GM12864 (cell line): ENCODE results near the gene RAPGEF2.

ENCODE experiments used
- DNase-seq: peaks from one replicate; pipeline ENCODE4 v3.0.0-alpha.2; 2011; ENCODE audit warnings: low read depth
- H3K4me3 ChIP-seq: 2 replicates; pipeline ENCODE4 v1.5.1; 2011; ENCODE audit warnings: mild to moderate bottlenecking, low read depth, low read length, control low read depth
- TF ChIP-seq, protein P1 (sequence below): IDR thresholded peaks from 2 replicates; pipeline ENCODE4 v1.5.1; 2011; ENCODE audit warnings: low read depth, mild to moderate bottlenecking, moderate library complexity, low read length, control low read depth, inconsistent platforms; ENCODE audit errors: missing control alignments

RAPGEF2 gene

DNA sequence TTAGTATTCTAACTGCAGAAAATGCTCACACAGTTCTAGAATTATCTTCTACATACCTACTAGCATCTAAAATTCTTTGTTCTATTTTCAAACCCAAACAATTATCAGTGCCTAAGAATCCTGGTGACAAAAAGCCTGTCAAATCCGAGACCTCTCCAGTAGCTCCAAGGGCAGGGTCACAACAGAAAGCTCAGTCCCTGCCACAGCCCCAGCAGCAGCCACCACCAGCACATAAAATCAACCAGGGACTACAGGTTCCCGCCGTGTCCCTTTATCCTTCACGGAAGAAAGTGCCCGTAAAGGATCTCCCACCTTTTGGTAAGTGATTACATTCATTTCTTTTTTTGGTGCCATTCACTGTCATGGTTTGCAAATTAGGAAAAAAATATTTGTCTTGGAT is 243.8 kb downstream of the RAPGEF2 start:
- DNase-seq, result no peak
- TF ChIP-seq, protein P1, sequence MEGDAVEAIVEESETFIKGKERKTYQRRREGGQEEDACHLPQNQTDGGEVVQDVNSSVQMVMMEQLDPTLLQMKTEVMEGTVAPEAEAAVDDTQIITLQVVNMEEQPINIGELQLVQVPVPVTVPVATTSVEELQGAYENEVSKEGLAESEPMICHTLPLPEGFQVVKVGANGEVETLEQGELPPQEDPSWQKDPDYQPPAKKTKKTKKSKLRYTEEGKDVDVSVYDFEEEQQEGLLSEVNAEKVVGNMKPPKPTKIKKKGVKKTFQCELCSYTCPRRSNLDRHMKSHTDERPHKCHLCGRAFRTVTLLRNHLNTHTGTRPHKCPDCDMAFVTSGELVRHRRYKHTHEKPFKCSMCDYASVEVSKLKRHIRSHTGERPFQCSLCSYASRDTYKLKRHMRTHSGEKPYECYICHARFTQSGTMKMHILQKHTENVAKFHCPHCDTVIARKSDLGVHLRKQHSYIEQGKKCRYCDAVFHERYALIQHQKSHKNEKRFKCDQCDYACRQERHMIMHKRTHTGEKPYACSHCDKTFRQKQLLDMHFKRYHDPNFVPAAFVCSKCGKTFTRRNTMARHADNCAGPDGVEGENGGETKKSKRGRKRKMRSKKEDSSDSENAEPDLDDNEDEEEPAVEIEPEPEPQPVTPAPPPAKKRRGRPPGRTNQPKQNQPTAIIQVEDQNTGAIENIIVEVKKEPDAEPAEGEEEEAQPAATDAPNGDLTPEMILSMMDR, result no peak
- no peak overlapping the region for H3K4me3 ChIP-seq

DNA sequence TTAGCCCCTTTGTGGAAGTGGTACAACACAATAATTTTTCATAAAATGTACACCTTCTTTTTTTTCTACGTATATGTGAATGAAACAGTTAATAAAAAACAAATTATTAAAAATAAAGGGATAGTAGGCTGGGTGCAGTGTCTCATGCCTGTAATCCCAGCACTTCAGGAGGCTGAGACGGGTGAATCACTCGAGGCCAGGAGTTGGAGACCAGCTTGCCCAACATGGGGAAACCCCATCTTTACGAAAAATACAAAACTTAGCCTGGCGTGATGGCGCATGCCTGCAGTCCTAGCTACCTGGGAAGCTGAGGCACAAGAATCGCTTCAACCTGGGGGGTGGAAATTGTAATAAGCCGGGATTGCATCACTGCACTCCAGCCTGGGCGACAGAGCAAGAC is 244.9 kb downstream of the RAPGEF2 start:
- no peak for DNase-seq
- TF ChIP-seq, protein P1, result no peak
- no peak overlapping the region for H3K4me3 ChIP-seq

DNA sequence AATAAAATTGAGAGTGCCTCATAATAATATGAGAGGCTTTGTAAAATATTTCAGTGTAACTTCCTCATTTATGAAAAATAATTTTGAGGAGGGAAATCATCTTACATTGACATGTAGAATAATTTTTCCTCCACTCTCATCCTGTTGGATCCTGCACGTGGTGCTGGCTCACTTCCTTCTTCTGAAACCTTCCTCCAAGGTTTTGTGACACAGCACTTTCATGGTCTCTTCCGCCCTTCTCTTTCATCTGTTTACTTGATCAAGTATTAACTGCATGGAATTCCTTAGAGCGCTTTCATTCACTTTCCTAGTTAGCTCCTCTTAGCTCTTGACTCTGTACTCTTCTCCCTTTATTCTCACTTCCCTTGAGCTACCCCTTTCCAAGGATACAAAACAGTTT is 246.5 kb downstream of the RAPGEF2 start:
- DNase-seq, result no peak
- TF ChIP-seq, protein P1, result no peak
- no peak overlapping the region for H3K4me3 ChIP-seq

DNA sequence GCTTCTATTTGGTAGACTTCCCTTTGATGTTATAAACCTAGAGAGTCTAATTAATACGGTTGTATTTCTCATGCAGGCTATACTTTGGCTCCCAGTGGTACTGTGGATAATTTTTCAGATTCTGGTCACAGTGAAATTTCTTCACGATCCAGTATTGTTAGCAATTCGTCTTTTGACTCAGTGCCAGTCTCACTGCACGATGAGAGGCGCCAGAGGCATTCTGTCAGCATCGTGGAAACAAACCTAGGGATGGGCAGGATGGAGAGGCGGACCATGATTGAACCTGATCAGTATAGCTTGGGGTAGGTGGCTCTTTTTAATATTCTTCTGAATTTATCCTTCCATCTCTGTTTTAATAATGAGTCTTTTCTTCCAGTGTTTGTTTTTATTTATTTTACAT is 249.7 kb downstream of the RAPGEF2 start:
- H3K4me3 ChIP-seq, result no peak overlapping the region
- DNase-seq, result no peak
- TF ChIP-seq, protein P1, result no peak

DNA sequence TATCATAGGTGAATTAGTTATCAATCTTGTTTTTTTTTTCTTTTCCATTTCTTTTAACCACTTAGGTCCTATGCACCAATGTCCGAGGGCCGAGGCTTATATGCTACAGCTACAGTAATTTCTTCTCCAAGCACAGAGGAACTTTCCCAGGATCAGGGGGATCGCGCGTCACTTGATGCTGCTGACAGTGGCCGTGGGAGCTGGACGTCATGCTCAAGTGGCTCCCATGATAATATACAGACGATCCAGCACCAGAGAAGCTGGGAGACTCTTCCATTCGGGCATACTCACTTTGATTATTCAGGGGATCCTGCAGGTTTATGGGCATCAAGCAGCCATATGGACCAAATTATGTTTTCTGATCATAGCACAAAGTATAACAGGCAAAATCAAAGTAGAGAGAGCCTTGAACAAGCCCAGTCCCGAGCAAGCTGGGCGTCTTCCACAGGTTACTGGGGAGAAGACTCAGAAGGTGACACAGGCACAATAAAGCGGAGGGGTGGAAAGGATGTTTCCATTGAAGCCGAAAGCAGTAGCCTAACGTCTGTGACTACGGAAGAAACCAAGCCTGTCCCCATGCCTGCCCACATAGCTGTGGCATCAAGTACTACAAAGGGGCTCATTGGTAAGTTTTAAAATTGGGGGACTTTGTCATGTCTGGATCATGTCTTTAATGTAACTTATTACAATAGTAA is 250.7 kb downstream of the RAPGEF2 start:
- TF ChIP-seq, protein P1, result no peak
- H3K4me3 ChIP-seq, result no peak overlapping the region
- no peak for DNase-seq

DNA sequence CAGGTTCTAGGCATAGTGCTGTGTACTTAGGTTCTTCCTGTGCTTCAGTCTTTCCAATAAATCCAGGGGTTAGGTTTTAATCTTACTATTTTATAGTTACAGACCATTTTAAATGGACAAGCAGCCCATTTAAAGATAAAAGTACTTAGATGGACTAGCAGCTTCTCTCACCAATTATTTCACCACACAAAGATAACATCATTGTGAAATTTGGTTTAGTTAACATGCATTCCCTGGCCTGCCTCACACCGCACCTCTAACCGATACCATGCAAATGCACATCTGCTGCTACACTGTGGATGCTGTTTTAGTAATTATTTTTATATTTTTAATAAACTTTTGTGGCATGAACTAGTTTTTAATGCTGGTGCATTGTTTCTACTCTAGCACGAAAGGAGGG is 252.6 kb downstream of the RAPGEF2 start:
- no peak overlapping the region for H3K4me3 ChIP-seq
- TF ChIP-seq, protein P1, result no peak
- no peak for DNase-seq

DNA sequence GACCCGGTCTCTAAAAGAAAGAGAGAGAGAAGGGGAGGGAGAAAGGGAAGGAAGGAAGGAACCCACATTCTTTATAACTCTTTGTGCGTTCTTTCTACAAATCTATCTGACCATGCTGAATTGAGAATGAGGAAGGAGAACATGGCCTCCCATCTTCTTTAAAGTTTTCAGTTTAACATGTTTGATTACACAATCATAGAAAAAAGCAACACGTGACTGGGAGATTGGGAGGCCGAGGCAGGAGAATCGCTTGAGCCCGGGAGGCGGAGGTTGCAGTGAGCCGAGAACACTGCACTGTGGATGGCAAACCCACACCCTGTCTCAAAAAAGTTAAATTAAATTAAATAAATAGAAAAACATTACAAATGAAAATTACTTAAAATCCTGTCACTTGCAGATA is 254.5 kb downstream of the RAPGEF2 start:
- no peak for DNase-seq
- no peak overlapping the region for H3K4me3 ChIP-seq
- TF ChIP-seq, protein P1, result no peak
